Gastrocnemius medialis (tissue), 4 donors: Measurements from ENCODE around the gene NTN1.

Experiments used
- CTCF ChIP-seq, 5 experiments: fragments of 450-650 bp in 3 of 5; fragments of 200-600 bp in 2 of 5; sonication (generic) in 2 of 5; IDR thresholded peaks in 4 of 5; conservative IDR thresholded peaks in 1 of 5; 1 replicate in 4 of 5; 2 replicates in 1 of 5; pipeline ENCODE4 v1.5.1; 2016 to 2019; ENCODE audit warnings: antibody characterized with exemption in 5 of 5, mild to moderate bottlenecking in 3 of 5, moderate library complexity in 3 of 5
- POLR2A ChIP-seq, 2 donors: fragments of 450-650 bp; IDR thresholded peaks; one replicate each; pipeline ENCODE4 v1.6.1; 2017; ENCODE audit warnings: antibody characterized with exemption in 2 of 2, mild to moderate bottlenecking in 2 of 2, moderate library complexity in 2 of 2

- TF ChIP-seq POLR2A (IDR thresholded peaks at IDR 0.05) (no peak), CTCF (IDR thresholded peaks at IDR 0.05 in 4 of 5, conservative IDR thresholded peaks at IDR 0.05 in 1 of 5) (no peak)
These were observed 184.5 kb downstream of the NTN1 start for GRCh38 chr17:9205520-9206409.
